Measurements from ENCODE around the gene AKAP6. TPM values are rescaled to one million over a fixed set of nuclear protein-coding genes. Genes with fewer than 3 reads are reported as not detected.
A peak's percentile ranks its signal among the peaks of the same experiment; 100 is the strongest.

The AKAP6 gene
- total and polyA plus RNA-seq, 2 experiments from 2014 or later = 9.2 to 21.8 TPM

DNA sequence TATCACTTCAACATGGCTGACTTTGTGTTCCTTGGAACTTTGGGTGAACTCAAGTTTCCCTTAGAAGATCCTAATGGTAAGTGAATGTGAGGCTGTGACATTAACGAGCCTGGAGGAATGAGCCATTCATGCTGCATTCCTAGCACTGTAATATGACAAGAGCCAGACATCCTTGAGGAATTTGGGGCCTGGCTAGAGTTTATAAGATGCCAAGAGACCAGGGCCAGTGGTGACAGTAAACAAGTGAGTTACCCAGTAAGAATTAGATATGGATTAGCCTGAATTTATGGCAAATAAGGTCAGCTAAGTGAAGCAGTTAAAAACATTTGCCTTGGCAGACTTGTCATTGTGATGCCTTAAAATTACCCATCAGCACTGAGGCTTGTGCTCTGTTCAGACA, 232.4 kb downstream of the AKAP6 start:
- Histone ChIP-seq H3K27me3 (no peaks in the 10 kb centered on the region), H3K4me1 (ENCODE audit: low read depth) (peaks cover 35% of the 10 kb centered on the region), H3K36me3 (no peaks in the 10 kb centered on the region), H3K9me3 (ENCODE audit: low read depth) (no peaks in the 10 kb centered on the region), H3K27ac (peak overlapping the region; percentile 88), H3K4me3 (no peak overlapping the region)
- TF ChIP-seq, protein P1, sequence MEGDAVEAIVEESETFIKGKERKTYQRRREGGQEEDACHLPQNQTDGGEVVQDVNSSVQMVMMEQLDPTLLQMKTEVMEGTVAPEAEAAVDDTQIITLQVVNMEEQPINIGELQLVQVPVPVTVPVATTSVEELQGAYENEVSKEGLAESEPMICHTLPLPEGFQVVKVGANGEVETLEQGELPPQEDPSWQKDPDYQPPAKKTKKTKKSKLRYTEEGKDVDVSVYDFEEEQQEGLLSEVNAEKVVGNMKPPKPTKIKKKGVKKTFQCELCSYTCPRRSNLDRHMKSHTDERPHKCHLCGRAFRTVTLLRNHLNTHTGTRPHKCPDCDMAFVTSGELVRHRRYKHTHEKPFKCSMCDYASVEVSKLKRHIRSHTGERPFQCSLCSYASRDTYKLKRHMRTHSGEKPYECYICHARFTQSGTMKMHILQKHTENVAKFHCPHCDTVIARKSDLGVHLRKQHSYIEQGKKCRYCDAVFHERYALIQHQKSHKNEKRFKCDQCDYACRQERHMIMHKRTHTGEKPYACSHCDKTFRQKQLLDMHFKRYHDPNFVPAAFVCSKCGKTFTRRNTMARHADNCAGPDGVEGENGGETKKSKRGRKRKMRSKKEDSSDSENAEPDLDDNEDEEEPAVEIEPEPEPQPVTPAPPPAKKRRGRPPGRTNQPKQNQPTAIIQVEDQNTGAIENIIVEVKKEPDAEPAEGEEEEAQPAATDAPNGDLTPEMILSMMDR (IDR thresholded peaks at IDR 0.05; ENCODE audit: low read depth, low read length) = no peak
- DNase-seq (ENCODE audit: low read depth in 1 of 2, low spot score in 1 of 2) = peak; percentile 58 to 75

DNA sequence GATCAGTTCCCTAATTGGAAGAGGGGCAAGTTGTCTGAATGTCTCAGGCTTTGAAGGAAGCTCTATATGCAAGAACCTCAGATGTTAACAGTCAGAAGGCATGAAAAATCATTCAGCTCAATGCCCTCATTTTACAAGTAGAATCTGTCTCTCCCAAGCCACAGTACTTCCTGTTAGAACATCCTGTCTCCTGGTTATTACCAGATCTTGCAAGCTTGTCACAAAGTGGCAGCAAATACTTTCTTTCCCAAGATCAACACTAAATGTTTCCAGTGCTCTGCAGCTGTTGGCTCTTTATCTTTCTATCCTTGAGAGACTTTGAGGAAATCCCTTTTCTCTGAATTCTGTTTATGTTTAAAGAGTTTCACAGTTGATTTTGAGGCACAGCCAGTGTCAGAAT, 235.5 kb downstream of the AKAP6 start:
- TF ChIP-seq, protein P1 (IDR thresholded peaks at IDR 0.05; ENCODE audit: low read depth, low read length) = no peak
- no peaks in the 10 kb centered on the region for H3K9me3 ChIP-seq (ENCODE audit: low read depth)
- no peaks in the 10 kb centered on the region for H3K27me3 ChIP-seq
- peak in 1 of 2 donors; percentile 59 for DNase-seq (ENCODE audit: low read depth in 1 of 2, low spot score in 1 of 2)
- H3K36me3 ChIP-seq = no peaks in the 10 kb centered on the region
- H3K27ac ChIP-seq = peak overlapping the region; percentile 36
- H3K4me3 ChIP-seq = no peak overlapping the region
- peaks cover 36% of the 10 kb centered on the region for H3K4me1 ChIP-seq (ENCODE audit: low read depth)

DNA sequence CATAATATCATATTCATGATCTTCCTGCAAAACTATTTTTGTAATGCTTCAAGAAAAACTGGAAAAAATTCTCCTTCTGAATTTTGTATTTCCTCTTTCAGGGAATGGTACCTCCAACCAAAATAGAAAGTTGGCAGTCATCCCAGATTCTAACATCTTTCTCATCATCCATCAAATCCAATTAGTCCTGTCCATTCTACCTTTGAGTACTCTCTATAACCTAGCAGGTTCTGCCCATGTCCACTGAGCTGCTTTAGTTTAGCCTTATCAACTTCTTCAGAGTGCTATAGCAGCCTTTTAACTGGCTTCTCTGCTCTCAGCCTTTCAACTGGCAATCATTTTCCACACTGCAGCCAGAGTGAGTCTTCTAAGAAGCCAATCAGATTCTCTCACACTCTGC, 236.2 kb downstream of the AKAP6 start:
- H3K4me1 ChIP-seq (ENCODE audit: low read depth) = peaks cover 30% of the 10 kb centered on the region
- no peaks in the 10 kb centered on the region for H3K27me3 ChIP-seq
- H3K27ac ChIP-seq = peak overlapping the region; percentile 36
- H3K36me3 ChIP-seq = no peaks in the 10 kb centered on the region
- no peaks in the 10 kb centered on the region for H3K9me3 ChIP-seq (ENCODE audit: low read depth)
- H3K4me3 ChIP-seq = no peak overlapping the region
- DNase-seq (ENCODE audit: low read depth in 1 of 2, low spot score in 1 of 2) = peak in 1 of 2 donors; percentile 67
- TF ChIP-seq, protein P1 (IDR thresholded peaks at IDR 0.05; ENCODE audit: low read depth, low read length) = no peak

DNA sequence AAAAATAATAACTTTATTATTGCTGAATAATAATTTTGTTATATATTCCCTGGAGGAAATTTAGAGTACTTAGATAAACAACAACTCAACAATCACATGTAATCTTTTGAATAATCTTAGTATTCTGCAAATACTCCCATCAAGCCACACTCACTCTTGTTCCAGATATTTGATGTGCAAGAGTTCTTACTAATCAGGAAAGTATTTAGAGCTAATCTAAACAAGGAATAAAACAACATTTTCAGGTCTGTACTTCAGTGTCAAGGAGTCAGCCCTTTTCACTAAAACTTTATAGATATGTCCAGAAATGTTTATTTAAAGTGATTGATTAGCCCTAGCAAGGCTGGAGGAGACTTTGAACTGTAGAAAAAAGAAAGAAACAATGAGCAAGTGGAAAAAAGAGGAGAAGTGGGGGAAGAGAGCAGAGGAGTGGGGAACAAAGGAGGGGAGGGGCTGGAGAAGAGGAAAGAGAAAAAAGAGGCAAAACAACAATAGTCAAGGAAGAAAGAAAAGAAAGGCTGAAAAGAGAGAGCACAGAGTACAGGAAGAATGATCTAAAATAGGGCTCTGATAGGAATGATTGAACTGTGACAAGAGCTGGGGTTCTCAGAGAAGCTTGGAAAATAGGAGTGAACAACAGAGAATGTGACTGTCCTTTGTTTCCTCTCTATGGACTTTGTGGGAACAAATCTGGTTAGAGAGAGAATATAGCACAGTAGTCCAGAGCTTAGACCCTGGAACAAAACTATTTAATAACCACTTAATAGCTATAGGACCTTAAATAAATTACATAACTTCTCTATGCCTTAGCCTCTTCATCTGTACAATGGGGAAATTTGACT, 238.7 kb downstream of the AKAP6 start:
- H3K9me3 ChIP-seq (ENCODE audit: low read depth) = no peaks in the 10 kb centered on the region
- peaks cover 27% of the 10 kb centered on the region for H3K4me1 ChIP-seq (ENCODE audit: low read depth)
- peak in 1 of 2 donors; percentile 32 for DNase-seq (ENCODE audit: low read depth in 1 of 2, low spot score in 1 of 2)
- no peak overlapping the region for H3K4me3 ChIP-seq
- no peak overlapping the region for H3K27ac ChIP-seq
- no peaks in the 10 kb centered on the region for H3K27me3 ChIP-seq
- TF ChIP-seq, protein P1 (IDR thresholded peaks at IDR 0.05; ENCODE audit: low read depth, low read length) = no peak
- no peaks in the 10 kb centered on the region for H3K36me3 ChIP-seq

DNA sequence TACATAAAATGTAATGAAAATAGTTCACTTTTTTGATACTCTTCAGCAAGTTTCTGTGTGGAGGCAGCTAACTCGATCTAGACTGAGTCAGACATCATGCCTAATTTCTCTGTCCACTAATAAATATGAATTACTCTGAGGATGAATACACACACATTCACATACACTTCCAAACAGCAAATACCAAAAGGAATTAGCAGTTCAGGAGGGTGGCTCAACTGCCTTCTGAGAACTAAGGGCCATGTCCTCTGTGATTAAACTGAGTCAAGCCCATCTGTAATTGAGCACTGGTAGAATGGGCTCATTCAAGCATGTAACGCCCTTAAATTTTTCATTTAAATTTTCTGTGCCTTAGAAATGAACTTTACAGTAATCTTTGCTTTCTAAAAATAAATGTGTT, 242.5 kb downstream of the AKAP6 start:
- no peaks in the 10 kb centered on the region for H3K36me3 ChIP-seq

More for the DNA sequence above, 242.5 kb downstream of the AKAP6 start:
- TF ChIP-seq, protein P1 (IDR thresholded peaks at IDR 0.05; ENCODE audit: low read depth, low read length) = no peak
- no peak overlapping the region for H3K4me3 ChIP-seq
- peaks cover 16% of the 10 kb centered on the region for H3K27me3 ChIP-seq
- H3K4me1 ChIP-seq (ENCODE audit: low read depth) = peaks cover 10% of the 10 kb centered on the region
- no peak for DNase-seq (ENCODE audit: low read depth in 1 of 2, low spot score in 1 of 2)
- no peaks in the 10 kb centered on the region for H3K9me3 ChIP-seq (ENCODE audit: low read depth)
- no peak overlapping the region for H3K27ac ChIP-seq
